Neuronal stem cell (in vitro differentiated cells): ENCODE data around the gene ZNF628.

Experiments used
- DNase-seq: peaks from one replicate; pipeline ENCODE4 v3.0.0-alpha.2; 2013; ENCODE audit warnings: low spot score
- H2AFZ ChIP-seq: one replicate; pipeline ENCODE4 v1.6.1; 2013; ENCODE audit warnings: mild to moderate bottlenecking, low read length, inconsistent platforms
- H2AK5ac ChIP-seq: 2 replicates; pipeline ENCODE4 v1.6.1; 2013; ENCODE audit warnings: low read depth, mild to moderate bottlenecking, inconsistent platforms, low read length, moderate library complexity, mixed read lengths
- H2BK120ac ChIP-seq: 2 replicates; pipeline ENCODE4 v1.6.1; 2013; ENCODE audit warnings: low read depth, mild to moderate bottlenecking, inconsistent platforms, low read length, moderate library complexity, mixed read lengths
- H2BK12ac ChIP-seq: one replicate; pipeline ENCODE4 v1.6.1; 2013; ENCODE audit warnings: low read length, inconsistent platforms
- H2BK15ac ChIP-seq: 2 replicates; pipeline ENCODE4 v1.6.1; 2013; ENCODE audit warnings: mild to moderate bottlenecking, low read length, inconsistent platforms, mixed read lengths
- H2BK5ac ChIP-seq: one replicate; pipeline ENCODE4 v1.6.1; 2013; ENCODE audit warnings: inconsistent platforms, mild to moderate bottlenecking, low read length, moderate library complexity
- H3K14ac ChIP-seq: one replicate; pipeline ENCODE4 v1.6.1; 2013; ENCODE audit warnings: low read length, inconsistent platforms
- H3K18ac ChIP-seq: 2 replicates; pipeline ENCODE4 v1.6.1; 2013; ENCODE audit warnings: low read length, inconsistent platforms
- H3K23ac ChIP-seq: 2 replicates; pipeline ENCODE4 v1.6.1; 2013; ENCODE audit warnings: low read depth, mild to moderate bottlenecking, mixed read lengths, low read length, inconsistent platforms; ENCODE audit not compliant: poor library complexity
- H3K27ac ChIP-seq: replicated peaks from 3 replicates; pipeline ENCODE4 v1.5.1; 2013; ENCODE audit warnings: low read length, inconsistent platforms
- H3K27me3 ChIP-seq, 3 experiments: 2 replicates each; pipeline ENCODE4 v1.6.1; 2013; ENCODE audit warnings: low read length in 3 of 3, mild to moderate bottlenecking in 2 of 3, inconsistent platforms in 1 of 3, low read depth in 1 of 3, mixed read lengths in 1 of 3, moderate library complexity in 1 of 3; ENCODE audit not compliant: control insufficient read depth in 3 of 3, insufficient read depth in 3 of 3
- H3K36me3 ChIP-seq, 2 donors: replicated peaks in 1 of 2; 2 replicates each; pipeline ENCODE4 v1.6.1; 2013; ENCODE audit warnings: low read length in 2 of 2; ENCODE audit not compliant: control insufficient read depth in 2 of 2, insufficient read depth in 2 of 2
- H3K4ac ChIP-seq: 2 replicates; pipeline ENCODE4 v1.6.1; 2013; ENCODE audit warnings: inconsistent platforms, mild to moderate bottlenecking, low read length, moderate library complexity
- H3K4me1 ChIP-seq, 2 donors: 1 replicate in 1 of 2; 2 replicates in 1 of 2; pipeline ENCODE4 v1.6.1; 2013; ENCODE audit warnings: low read length in 2 of 2, low read depth in 1 of 2; ENCODE audit not compliant: control insufficient read depth in 2 of 2, insufficient read depth in 1 of 2
- H3K4me2 ChIP-seq: one replicate; pipeline ENCODE4 v1.6.1; 2013; ENCODE audit warnings: mild to moderate bottlenecking, low read length, inconsistent platforms; ENCODE audit not compliant: insufficient read depth, poor library complexity, severe bottlenecking
- H3K4me3 ChIP-seq, 2 donors: 2 replicates each; pipeline ENCODE4 v1.5.1; 2013; ENCODE audit warnings: low read length in 2 of 2, mild to moderate bottlenecking in 2 of 2, inconsistent platforms in 1 of 2, moderate library complexity in 1 of 2
- H3K79me1 ChIP-seq: one replicate; pipeline ENCODE4 v1.6.1; 2013; ENCODE audit warnings: low read depth, mild to moderate bottlenecking, inconsistent platforms, low read length, moderate library complexity
- H3K9ac ChIP-seq: one replicate; pipeline ENCODE4 v1.6.1; 2013; ENCODE audit warnings: mild to moderate bottlenecking, low read depth, low read length, inconsistent platforms; ENCODE audit not compliant: poor library complexity
- H3K9me3 ChIP-seq, 2 donors: replicated peaks in 1 of 2; 2 replicates each; pipeline versions ENCODE3 to v1.6.1; 2013; ENCODE audit warnings: low read length in 2 of 2, mild to moderate bottlenecking in 2 of 2, inconsistent platforms in 1 of 2, low read depth in 1 of 2, mixed read lengths in 1 of 2, moderate library complexity in 1 of 2; ENCODE audit not compliant: control insufficient read depth in 2 of 2, insufficient read depth in 1 of 2
- H4K8ac ChIP-seq: one replicate; pipeline ENCODE4 v1.6.1; 2013; ENCODE audit warnings: low read depth, mild to moderate bottlenecking, inconsistent platforms, low read length, moderate library complexity
- H4K91ac ChIP-seq: one replicate; pipeline ENCODE4 v1.6.1; 2013; ENCODE audit warnings: low read length, low read depth, mild to moderate bottlenecking, inconsistent platforms; ENCODE audit not compliant: poor library complexity
- WGBS, 2 donors: extraction: QIAGEN DNeasy Blood & Tissue Kit; methylation state at CpG; one replicate each; pipeline ENCODE4 v1.1.7; 2013; ENCODE audit warnings: missing lambda C conversion rate in 2 of 2, mixed read lengths in 1 of 2; ENCODE audit not compliant: insufficient read length in 2 of 2, insufficient replicate concordance in 1 of 2; ENCODE audit errors: extremely low coverage in 2 of 2; 5-methylcytosine and 5-hydroxymethylcytosine counted together

The ZNF628 gene

DNA sequence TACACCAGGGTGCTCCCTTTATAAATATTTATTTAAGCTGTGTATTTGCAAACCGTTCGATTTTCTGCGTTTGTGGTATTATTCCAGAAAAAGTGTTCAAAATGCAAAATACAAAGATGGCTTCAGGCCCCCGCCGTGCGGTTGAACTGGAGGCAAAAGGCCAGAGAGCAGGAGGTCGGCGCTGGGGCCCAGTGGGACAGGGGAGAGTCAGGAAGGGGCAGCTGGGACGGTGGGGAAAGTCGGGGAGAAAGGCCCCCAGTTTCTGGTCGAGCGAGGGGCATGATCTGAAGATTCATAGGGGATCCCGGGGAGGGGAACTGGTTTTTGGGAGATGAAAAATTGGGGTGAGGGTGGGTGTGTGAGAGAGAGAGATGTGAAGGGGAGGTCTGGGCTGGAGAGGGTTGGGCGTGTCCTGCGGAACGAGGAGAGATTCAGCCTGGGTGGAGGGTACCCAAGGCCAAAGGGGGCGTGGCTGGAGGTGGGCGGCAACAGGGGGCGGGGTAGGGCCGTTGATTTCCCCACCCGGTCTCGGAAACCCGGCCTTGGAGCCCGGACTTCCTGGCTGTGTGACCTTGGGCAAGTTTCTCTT is 15.7 kb upstream of the ZNF628 start:
- peak overlapping the region; percentile 84 for H2BK5ac ChIP-seq
- peaks cover 0 to 28% (median 0%) of the 10 kb centered on the region in 3 experiments for H3K27me3 ChIP-seq
- H3K4ac ChIP-seq = no peak overlapping the region
- no peak overlapping the region for H4K91ac ChIP-seq
- peak overlapping the region; percentile 82 for H2AFZ ChIP-seq
- H3K27ac ChIP-seq = no peak overlapping the region
- no peak overlapping the region for H3K14ac ChIP-seq
- DNase-seq = peak; percentile 75
- WGBS, 2 donors = no CpG with 5 or more reads among the region's 24 CpGs
- peaks cover 20 to 35% of the 10 kb centered on the region in 2 donors for H3K4me1 ChIP-seq
- peaks cover 0 to 6% of the 10 kb centered on the region in 2 donors for H3K36me3 ChIP-seq
- H3K9ac ChIP-seq = no peak overlapping the region
- peak overlapping the region; percentile 79 for H2AK5ac ChIP-seq
- no peak overlapping the region for H2BK120ac ChIP-seq
- H3K4me2 ChIP-seq = peak overlapping the region; percentile 75
- peak overlapping the region; percentile 60 for H3K23ac ChIP-seq
- H3K79me1 ChIP-seq = no peaks in the 10 kb centered on the region
- peak overlapping the region; percentile 45 for H3K18ac ChIP-seq
- no peak overlapping the region for H2BK15ac ChIP-seq
- no peak overlapping the region for H2BK12ac ChIP-seq
- no peak overlapping the region for H4K8ac ChIP-seq
- peak overlapping the region; percentile 70 to 91 for H3K4me3 ChIP-seq
- H3K9me3 ChIP-seq = peaks cover 0 to 3% of the 10 kb centered on the region in 2 donors

DNA sequence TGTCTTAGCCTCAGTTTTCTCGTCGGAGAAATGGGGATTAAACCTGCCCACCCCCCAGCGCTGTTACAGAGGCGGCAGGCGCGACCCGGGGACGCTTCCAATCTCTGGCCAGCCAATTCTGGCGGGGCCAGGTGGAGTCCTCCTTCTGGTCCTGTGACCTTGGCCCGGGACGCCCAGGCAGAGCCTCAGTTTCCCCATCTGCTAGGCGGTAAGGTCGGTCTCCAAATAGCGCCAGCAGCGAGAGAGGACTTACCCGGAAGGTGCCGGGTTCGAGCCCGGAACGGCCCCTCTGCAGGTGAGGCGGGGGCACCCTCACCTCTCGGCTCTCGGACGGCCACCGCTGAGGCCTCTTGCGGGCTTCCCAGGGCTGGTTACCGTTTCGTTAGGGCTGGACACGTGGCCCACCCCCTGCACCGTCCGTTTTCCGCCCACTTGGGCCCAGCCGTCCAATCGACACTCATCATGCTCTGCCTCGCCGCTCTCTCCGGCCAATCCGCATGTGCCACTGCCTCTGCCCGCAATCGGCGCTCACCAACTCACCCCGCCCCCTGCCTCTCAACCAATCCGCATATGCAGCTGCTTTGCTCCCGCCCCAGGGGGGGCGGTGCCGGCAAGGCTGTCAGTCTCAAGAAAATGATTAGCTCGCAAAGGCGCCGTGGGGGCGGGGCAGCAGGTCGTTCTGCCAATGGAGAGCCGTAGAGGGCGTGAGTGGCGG is 15.0 kb upstream of the ZNF628 start, which contains the start of gene ISOC2:
TSS of gene ISOC2 (minus strand) at position 384 of the 715 bp plus-strand sequence. CDS start 5,156 bp downstream, outside the sequence.
- peak within 1 kb of the TSS; percentile 63 for H3K27ac ChIP-seq
- peak within 1 kb of the TSS; percentile 70 to 91 for H3K4me3 ChIP-seq
- peak within 1 kb of the TSS; percentile 82 for H2AK5ac ChIP-seq
- peak within 1 kb of the TSS; percentile 69 for H3K4ac ChIP-seq
- H2BK120ac ChIP-seq = no peak within 1 kb of the TSS
- peak within 1 kb of the TSS; percentile 82 for H2AFZ ChIP-seq
- DNase-seq = peak; percentile 99
- peak within 1 kb of the TSS; percentile 95 for H2BK15ac ChIP-seq
- H3K23ac ChIP-seq = peak within 1 kb of the TSS; percentile 60
- H2BK12ac ChIP-seq = no peak within 1 kb of the TSS
- H3K79me1 ChIP-seq = no peaks in the 10 kb centered on the region
- peaks cover 20 to 36% of the 10 kb centered on the region in 2 donors for H3K4me1 ChIP-seq
- no peak within 1 kb of the TSS for H4K91ac ChIP-seq
- WGBS, 2 donors = no CpG with 5 or more reads among the region's 54 CpGs
- H3K4me2 ChIP-seq = peak within 1 kb of the TSS; percentile 78
- H3K18ac ChIP-seq = peak within 1 kb of the TSS; percentile 96
- peak within 1 kb of the TSS; percentile 84 for H2BK5ac ChIP-seq
- H3K14ac ChIP-seq = peak within 1 kb of the TSS; percentile 31
- peaks cover 0 to 34% (median 0%) of the 10 kb centered on the region in 3 experiments for H3K27me3 ChIP-seq
- peaks cover 0 to 4% of the 10 kb centered on the region in 2 donors for H3K9me3 ChIP-seq
- H4K8ac ChIP-seq = peak within 1 kb of the TSS; percentile 19
- peaks cover 0 to 2% of the 10 kb centered on the region in 2 donors for H3K36me3 ChIP-seq
- peak within 1 kb of the TSS; percentile 93 for H3K9ac ChIP-seq

DNA sequence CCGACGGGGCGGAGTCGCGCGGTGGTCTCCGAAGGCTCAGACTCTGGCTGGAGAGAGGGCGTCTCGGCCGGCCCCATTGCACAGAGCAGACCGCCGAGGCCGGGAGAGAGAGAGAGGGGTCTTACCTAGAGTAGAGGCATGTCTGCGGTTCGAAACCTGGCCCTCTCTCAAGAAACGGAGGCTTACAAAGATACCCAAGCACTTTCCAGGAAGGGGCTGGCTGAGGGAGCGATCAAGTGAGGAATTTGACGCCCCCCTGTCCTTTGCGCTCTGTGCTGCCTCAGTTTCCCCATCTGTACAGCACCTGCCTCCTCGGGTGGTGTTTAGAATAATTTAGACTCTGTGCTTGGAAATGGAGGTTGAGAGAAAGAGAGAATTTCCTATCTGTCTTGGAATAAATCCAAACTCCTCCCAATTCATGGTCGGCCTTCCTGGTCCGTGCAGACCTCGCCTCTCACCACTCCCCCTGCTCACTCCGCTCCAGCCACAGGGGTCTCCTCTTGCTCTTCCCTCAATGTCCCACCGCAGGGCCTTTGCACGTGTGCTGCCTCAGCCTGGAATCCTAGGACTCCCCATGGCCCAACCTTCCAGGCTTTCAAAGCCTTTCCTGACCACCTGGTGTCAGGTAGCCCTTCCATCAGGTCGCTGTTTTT is 14.3 kb upstream of the ZNF628 start:
- Histone ChIP-seq H3K9ac (no peak overlapping the region), H2AFZ (peak overlapping the region; percentile 80), H3K18ac (peak overlapping the region; percentile 73), H3K27me3 (peaks cover 0 to 36% (median 0%) of the 10 kb centered on the region in 3 experiments), H3K23ac (peak overlapping the region; percentile 5), H4K91ac (no peak overlapping the region), H3K36me3 (no peaks in the 10 kb centered on the region), H3K4me3 (peak overlapping the region; percentile 43 to 67), H3K9me3 (peaks cover 0 to 4% of the 10 kb centered on the region in 2 donors), H2BK15ac (peak overlapping the region; percentile 95), H3K4ac (no peak overlapping the region), H2BK120ac (no peak overlapping the region), H2BK5ac (no peak overlapping the region), H2AK5ac (peak overlapping the region; percentile 82), H3K4me1 (peaks cover 20 to 36% of the 10 kb centered on the region in 2 donors), H4K8ac (no peak overlapping the region), H2BK12ac (no peak overlapping the region), H3K14ac (no peak overlapping the region), H3K27ac (no peak overlapping the region), H3K79me1 (no peaks in the 10 kb centered on the region), H3K4me2 (peak overlapping the region; percentile 78)
- no CpG with 5 or more reads among the region's 27 CpGs for WGBS, 2 donors
- no peak for DNase-seq
